Colonic mucosa (tissue), 4 donors: ENCODE measurements around the gene STK32A. TPM values are rescaled to one million over a fixed set of nuclear protein-coding genes. Genes with fewer than 3 reads are reported as not detected.

Experiments
- DNase-seq: peaks from one replicate; pipeline ENCODE4 v3.0.0-alpha.2; 2020
- H3K27ac ChIP-seq: fragments of 200-600 bp; one replicate; pipeline ENCODE4 v1.8.0; 2021
- H3K27me3 ChIP-seq: fragments of 200-600 bp; one replicate; pipeline ENCODE4 v1.8.0; 2021
- H3K36me3 ChIP-seq: fragments of 200-600 bp; one replicate; pipeline ENCODE4 v1.8.0; 2021
- H3K4me1 ChIP-seq: fragments of 200-600 bp; one replicate; pipeline ENCODE4 v1.8.0; 2021; ENCODE audit warnings: mild to moderate bottlenecking
- H3K4me3 ChIP-seq: fragments of 200-600 bp; one replicate; pipeline ENCODE4 v1.8.0; 2021
- H3K9ac ChIP-seq, 2 donors: one replicate each; pipeline ENCODE4 v1.7.0; 2013; ENCODE audit warnings: control low read depth in 2 of 2, low read depth in 2 of 2, low read length in 2 of 2
- H3K9me3 ChIP-seq: fragments of 200-600 bp; one replicate; pipeline ENCODE4 v1.8.0; 2021
- CTCF ChIP-seq: fragments of 200-600 bp; IDR thresholded peaks from one replicate; pipeline ENCODE4 v1.8.0; 2022; ENCODE audit warnings: antibody characterized with exemption, mild to moderate bottlenecking
- intact Hi-C: fragments of 100-400 bp; cut with DNase I; formaldehyde crosslinking; loops from one replicate; pipeline ENCODE4 v1.14.1; 2022
- total RNA-seq, 2 donors: library from RNA; stranded (reverse); fragmentation: NEBNext Ultra II Directional in 1 of 2; extraction: Animal tissue kit (Norgen Biotek cat#: 25700) in 1 of 2; gene quantifications; one replicate each; pipeline ENCODE4 v1.2.1, GENCODE V29; 2021
- donor health status: healthy.
- donor health status: DM: no; HTN: no; CAD: no.
- donor health status: DM: no; HTN: no; CAD: no.

The STK32A gene
- total RNA-seq = under 1 TPM; 0.10 to 0.77 TPM

DNA sequence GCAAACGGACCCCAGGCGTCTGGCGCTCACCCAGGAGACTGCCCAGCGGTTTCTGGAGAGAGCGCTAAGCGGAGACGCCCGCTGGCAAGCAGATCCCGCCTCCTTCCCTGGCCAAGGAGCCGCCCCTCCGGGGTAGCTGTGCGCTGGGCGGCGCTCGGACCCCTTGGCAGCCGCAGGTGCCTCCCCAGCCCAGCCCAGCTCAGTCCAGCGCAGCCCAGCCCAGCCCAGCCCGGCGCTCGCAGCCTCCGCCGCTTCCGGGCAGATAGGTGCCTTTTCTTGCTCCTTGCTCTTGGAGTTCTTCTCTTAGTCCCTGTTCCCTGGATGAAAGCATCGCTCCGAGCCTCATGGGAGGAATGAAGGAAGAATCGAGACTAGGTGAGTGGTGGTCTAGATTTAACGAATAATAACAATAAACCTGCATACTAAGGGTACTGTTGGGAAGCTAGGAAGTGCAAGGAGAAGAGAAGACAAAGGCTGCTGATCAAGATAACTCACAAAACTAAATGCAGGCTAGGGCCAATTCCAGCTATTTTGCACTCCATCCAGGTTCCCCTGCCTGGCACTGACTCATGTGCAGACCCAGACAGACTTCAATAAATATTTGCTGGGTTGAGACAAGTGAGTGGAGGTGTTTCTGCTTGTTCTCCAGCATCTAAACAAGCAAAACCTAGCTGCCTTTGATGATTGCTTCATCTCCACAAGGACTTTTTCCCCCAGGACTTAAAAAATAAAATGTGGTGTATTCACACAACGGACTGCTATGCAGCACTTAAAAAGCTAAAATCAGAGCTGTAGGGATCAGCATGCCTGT, at the start of gene STK32A:
Gene STK32A (plus strand): TSS at position 202 of the 811 bp plus-strand sequence. CDS start 4,609 bp downstream, outside the sequence.
- no peaks in the 10 kb centered on the region for H3K36me3 ChIP-seq
- H3K27ac ChIP-seq = no peak within 1 kb of the TSS
- peak within 1 kb of the TSS; percentile 34 for H3K4me3 ChIP-seq
- H3K9me3 ChIP-seq = no peaks in the 10 kb centered on the region
- H3K4me1 ChIP-seq = no peaks in the 10 kb centered on the region
- intact Hi-C loops = no loop called here
- peak within 1 kb of the TSS in 1 of 2 donors; percentile 26 for H3K9ac ChIP-seq
- DNase-seq = peak; percentile 32
- H3K27me3 ChIP-seq = peaks cover 19% of the 10 kb centered on the region
- TF ChIP-seq CTCF = no peak

DNA sequence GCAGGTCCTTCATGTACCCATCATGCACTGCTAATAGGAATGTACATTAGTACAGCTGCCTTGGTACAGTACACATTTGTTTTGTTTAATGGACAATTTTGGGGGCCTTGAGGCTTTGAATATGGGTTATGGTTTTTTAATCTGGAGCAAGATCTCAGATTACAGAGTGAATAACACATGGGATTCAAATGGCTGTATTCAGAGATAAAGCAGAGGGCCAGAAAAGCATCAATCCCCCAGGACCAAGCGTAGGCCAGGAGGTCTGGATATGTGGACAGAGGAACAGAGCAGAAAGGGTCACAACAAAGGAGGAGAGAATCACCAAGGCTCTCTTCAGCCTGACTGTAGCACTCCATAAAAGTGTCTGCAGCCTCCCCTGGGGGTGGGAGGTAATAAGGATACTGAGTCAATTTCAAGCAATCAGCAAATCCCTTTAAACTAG, 47.7 kb upstream of the STK32A start:
- intact Hi-C loops = loop anchor here (2.0 to 10.0 kb wide), 3 partner anchors 88 to 645 kb away; no protein-coding TSS in a partner anchor
- Histone ChIP-seq H3K27me3 (no peaks in the 10 kb centered on the region), H3K9ac (no peak overlapping the region), H3K27ac (no peak overlapping the region), H3K4me3 (no peak overlapping the region), H3K9me3 (no peaks in the 10 kb centered on the region), H3K36me3 (no peaks in the 10 kb centered on the region), H3K4me1 (no peaks in the 10 kb centered on the region)
- DNase-seq = no peak
- no peak for TF ChIP-seq CTCF

- Histone ChIP-seq H3K4me1 (no peaks in the 10 kb centered on the region), H3K27ac (no peak overlapping the region), H3K9ac (no peak overlapping the region), H3K36me3 (no peaks in the 10 kb centered on the region), H3K9me3 (no peaks in the 10 kb centered on the region), H3K4me3 (no peak overlapping the region), H3K27me3 (no peaks in the 10 kb centered on the region)
- DNase-seq = peak; percentile 58
- intact Hi-C loops = loop anchor here (5.0 to 10.0 kb wide), 2 partner anchors 224 to 646 kb away; no protein-coding TSS in a partner anchor
- TF ChIP-seq CTCF = peak; percentile 83
Measured at GRCh38 chr5:147188200-147189108, 46.4 kb upstream of the STK32A start.

DNA sequence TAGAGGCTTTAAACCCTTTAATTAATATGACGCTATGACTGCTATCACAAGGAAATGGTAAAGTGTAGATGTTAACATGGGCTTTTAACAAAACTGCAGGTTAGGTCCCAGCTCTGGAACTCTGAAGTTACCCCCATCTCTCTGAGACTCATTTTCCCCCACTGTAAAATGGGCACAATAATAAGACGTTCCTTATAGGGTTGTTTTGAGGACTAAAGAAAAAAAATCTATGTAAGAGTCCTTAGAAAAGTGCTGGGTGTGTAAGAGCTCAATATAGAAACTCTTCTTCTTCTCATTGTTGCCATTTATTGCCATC, 45.8 kb upstream of the STK32A start:
- DNase-seq = no peak
- no peak for TF ChIP-seq CTCF
- H3K36me3 ChIP-seq = no peaks in the 10 kb centered on the region
- H3K27ac ChIP-seq = no peak overlapping the region
- no peaks in the 10 kb centered on the region for H3K9me3 ChIP-seq
- H3K4me3 ChIP-seq = no peak overlapping the region
- H3K4me1 ChIP-seq = no peaks in the 10 kb centered on the region
- intact Hi-C loops = loop anchor here (5.0 to 10.0 kb wide), 2 partner anchors 224 to 647 kb away; no protein-coding TSS in a partner anchor
- H3K9ac ChIP-seq = no peak overlapping the region
- no peaks in the 10 kb centered on the region for H3K27me3 ChIP-seq

GRCh38 chr5:147190331-147190730, 44.5 kb upstream of the STK32A start:
- intact Hi-C loops = no loop called here
- H3K27me3 ChIP-seq = no peaks in the 10 kb centered on the region
- no peak for TF ChIP-seq CTCF
- no peak for DNase-seq
- H3K9ac ChIP-seq = no peak overlapping the region
- H3K4me3 ChIP-seq = no peak overlapping the region
- H3K4me1 ChIP-seq = no peaks in the 10 kb centered on the region
- H3K36me3 ChIP-seq = no peaks in the 10 kb centered on the region
- H3K27ac ChIP-seq = no peak overlapping the region
- no peaks in the 10 kb centered on the region for H3K9me3 ChIP-seq
